ENCODE results near the gene AMOTL2. TPM values are rescaled to one million over a fixed set of nuclear protein-coding genes. Genes with fewer than 3 reads are reported as not detected.

The AMOTL2 gene
- total RNA-seq, 1 donor from 2014 or later = 281 TPM

GRCh38 chr3:134348524-134348923, 25.7 kb downstream of the AMOTL2 start:
- Mint-ChIP-seq H3K4me1 (peaks cover 27% of the 10 kb centered on the region), H3K4me3 (no peak overlapping the region), H3K27me3 (ENCODE audit: low read depth) (no peaks in the 10 kb centered on the region), H3K9me3 (peaks cover 15% of the 10 kb centered on the region), H3K27ac (no peak overlapping the region), H3K36me3 (peaks cover 21% of the 10 kb centered on the region)
- no peak for TF ChIP-seq CTCF (IDR thresholded peaks at IDR 0.05; ENCODE audit: unreplicated experiment)
- DNase-seq (ENCODE audit: low spot score in 2 of 2, unreplicated experiment in 2 of 2) = no peak

- no peak for DNase-seq (ENCODE audit: low spot score in 2 of 2, unreplicated experiment in 2 of 2)
- H3K4me3 Mint-ChIP-seq = no peak overlapping the region
- peaks cover 22% of the 10 kb centered on the region for H3K4me1 Mint-ChIP-seq
- H3K9me3 Mint-ChIP-seq = peaks cover 15% of the 10 kb centered on the region
- TF ChIP-seq CTCF (IDR thresholded peaks at IDR 0.05; ENCODE audit: unreplicated experiment) = no peak
- no peaks in the 10 kb centered on the region for H3K27me3 Mint-ChIP-seq (ENCODE audit: low read depth)
- no peak overlapping the region for H3K27ac Mint-ChIP-seq
- H3K36me3 Mint-ChIP-seq = peaks cover 18% of the 10 kb centered on the region
Observed at GRCh38 chr3:134347551-134347950, 26.7 kb downstream of the AMOTL2 start.

GRCh38 chr3:134346744-134347143, 27.5 kb downstream of the AMOTL2 start:
- TF ChIP-seq CTCF (IDR thresholded peaks at IDR 0.05; ENCODE audit: unreplicated experiment) = no peak
- Mint-ChIP-seq H3K4me1 (peaks cover 14% of the 10 kb centered on the region), H3K27me3 (ENCODE audit: low read depth) (no peaks in the 10 kb centered on the region), H3K9me3 (peaks cover 15% of the 10 kb centered on the region), H3K36me3 (peaks cover 12% of the 10 kb centered on the region), H3K4me3 (no peak overlapping the region), H3K27ac (no peak overlapping the region)
- DNase-seq (ENCODE audit: low spot score in 2 of 2, unreplicated experiment in 2 of 2) = no peak

GRCh38 chr3:134345202-134345601, 29.0 kb downstream of the AMOTL2 start:
- Mint-ChIP-seq H3K27me3 (ENCODE audit: low read depth) (no peaks in the 10 kb centered on the region), H3K9me3 (peaks cover 15% of the 10 kb centered on the region), H3K4me1 (peaks cover 11% of the 10 kb centered on the region), H3K4me3 (no peak overlapping the region), H3K36me3 (peaks cover 11% of the 10 kb centered on the region), H3K27ac (no peak overlapping the region)
- no peak for DNase-seq (ENCODE audit: low spot score in 2 of 2, unreplicated experiment in 2 of 2)
- no peak for TF ChIP-seq CTCF (IDR thresholded peaks at IDR 0.05; ENCODE audit: unreplicated experiment)

GRCh38 chr3:134344560-134344959, 29.7 kb downstream of the AMOTL2 start:
- Mint-ChIP-seq H3K4me1 (peaks cover 9% of the 10 kb centered on the region), H3K36me3 (peaks cover 9% of the 10 kb centered on the region), H3K27me3 (ENCODE audit: low read depth) (no peaks in the 10 kb centered on the region), H3K27ac (no peak overlapping the region), H3K9me3 (peaks cover 15% of the 10 kb centered on the region), H3K4me3 (no peak overlapping the region)
- TF ChIP-seq CTCF (IDR thresholded peaks at IDR 0.05; ENCODE audit: unreplicated experiment) = no peak
- DNase-seq (ENCODE audit: low spot score in 2 of 2, unreplicated experiment in 2 of 2) = no peak

- Mint-ChIP-seq H3K36me3 (peaks cover 4% of the 10 kb centered on the region), H3K4me3 (no peak overlapping the region), H3K4me1 (peaks cover 9% of the 10 kb centered on the region), H3K27ac (no peak overlapping the region), H3K9me3 (peaks cover 15% of the 10 kb centered on the region), H3K27me3 (ENCODE audit: low read depth) (no peaks in the 10 kb centered on the region)
- TF ChIP-seq CTCF (IDR thresholded peaks at IDR 0.05; ENCODE audit: unreplicated experiment) = no peak
- DNase-seq (ENCODE audit: low spot score in 2 of 2, unreplicated experiment in 2 of 2) = peak in 1 of 2 experiments; percentile 29
Observed at GRCh38 chr3:134342259-134342658, 32.0 kb downstream of the AMOTL2 start.
